ENCODE measurements around the gene DEPDC1.
"Not testable (repeated sequence)": the region's sequence is repeated elsewhere in the genome, so short reads cannot be mapped to it uniquely, and the experiment has no call there.

The DEPDC1 gene

GRCh38 chr1:68476626-68477025, 20.3 kb downstream of the DEPDC1 start:
- DNase-seq (ENCODE audit: low read depth): not testable (repeated sequence)

DNA sequence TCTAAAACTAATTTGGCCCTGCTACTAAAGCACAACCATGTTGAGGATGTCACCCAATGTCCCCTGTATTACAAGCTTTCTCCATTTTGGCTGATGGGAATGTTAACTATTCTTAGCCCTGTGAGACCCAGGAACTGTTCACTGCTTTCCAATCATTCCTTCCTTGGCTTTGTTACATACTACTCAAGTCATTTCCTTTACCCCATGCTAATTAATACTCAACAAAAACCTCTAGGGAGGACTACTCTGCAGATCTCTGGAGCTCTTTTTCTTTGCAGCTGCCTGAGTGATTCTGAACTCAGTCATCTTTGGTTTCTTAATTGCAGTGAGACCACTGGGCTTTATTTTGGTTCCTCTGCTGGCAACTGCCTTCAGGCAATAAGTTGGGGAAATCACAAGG, 23.8 kb downstream of the DEPDC1 start:
- DNase-seq (ENCODE audit: low read depth): no peak

- no peak for DNase-seq (ENCODE audit: low read depth)
These were observed 26.4 kb downstream of the DEPDC1 start for GRCh38 chr1:68470388-68470970.

GRCh38 chr1:68464891-68465290, 32.0 kb downstream of the DEPDC1 start:
- no peak for DNase-seq (ENCODE audit: low read depth)

- DNase-seq (ENCODE audit: low read depth): no peak
These were observed 35.9 kb downstream of the DEPDC1 start for GRCh38 chr1:68460935-68461334.

- DNase-seq (ENCODE audit: low read depth): no peak
These were observed 37.1 kb downstream of the DEPDC1 start for GRCh38 chr1:68459796-68460195.

DNA sequence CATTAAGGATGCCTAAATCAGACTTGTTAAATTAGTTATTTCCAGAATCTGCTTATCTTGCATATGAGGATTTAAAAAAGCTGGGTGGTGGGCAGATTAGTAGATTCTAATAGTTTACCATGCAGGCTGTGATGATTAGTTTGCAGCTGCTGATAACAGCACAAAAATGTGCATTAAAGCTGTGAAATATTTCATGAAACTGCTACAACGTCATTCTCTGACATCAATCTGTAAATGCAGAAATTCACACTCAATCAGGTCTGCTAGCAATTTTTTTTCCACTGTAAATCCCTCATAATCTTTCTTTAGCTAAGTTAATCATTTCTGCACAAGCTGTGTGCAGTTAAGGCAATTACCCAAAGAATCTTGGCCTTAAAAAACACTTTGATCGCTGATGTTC, 37.8 kb downstream of the DEPDC1 start:
- DNase-seq (ENCODE audit: low read depth): no peak

DNA sequence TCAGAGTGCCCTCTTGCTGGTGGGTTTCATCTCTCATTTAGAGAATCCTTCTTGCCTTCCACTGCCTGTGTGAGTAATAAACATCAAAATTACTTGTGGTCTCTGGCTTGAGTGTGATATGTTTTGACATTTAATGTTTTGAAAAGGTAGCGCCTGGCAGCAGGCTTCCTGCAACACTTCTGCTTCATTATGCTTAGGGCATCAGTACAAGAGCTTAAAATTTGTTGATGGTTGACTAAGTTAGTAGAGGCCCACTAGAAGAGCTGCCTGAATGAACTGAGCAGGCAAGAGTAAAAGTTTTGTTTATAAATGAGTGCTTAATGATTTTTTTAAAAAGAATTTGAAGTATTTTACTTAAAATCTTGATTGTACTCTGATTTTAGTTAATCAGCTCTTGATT, 40.7 kb downstream of the DEPDC1 start:
- no peak for DNase-seq (ENCODE audit: low read depth)

GRCh38 chr1:68454534-68454933, 42.3 kb downstream of the DEPDC1 start:
- DNase-seq (ENCODE audit: low read depth): no peak

- DNase-seq (ENCODE audit: low read depth): no peak
These were observed 43.7 kb downstream of the DEPDC1 start for GRCh38 chr1:68453060-68453670.

DNA sequence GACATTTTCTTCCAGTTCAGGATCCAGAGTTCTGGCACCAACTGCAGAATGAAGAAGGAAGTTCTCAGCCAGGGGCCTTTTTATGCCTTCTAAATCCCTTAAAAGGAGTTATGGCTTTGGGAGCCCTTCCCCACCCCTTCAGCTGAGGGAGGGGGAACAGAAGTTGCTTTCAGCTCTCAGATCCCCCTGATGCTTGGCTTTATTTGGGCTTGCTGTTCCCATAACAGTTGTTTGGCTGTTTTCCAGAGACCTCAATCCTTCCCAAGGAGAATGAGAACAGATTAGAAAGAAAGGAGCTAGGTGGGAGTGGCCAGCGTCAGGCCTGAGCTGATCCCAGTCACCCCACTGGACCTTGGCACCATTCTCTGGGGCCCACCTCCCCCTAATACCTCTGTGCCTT, 47.0 kb downstream of the DEPDC1 start, which contains the start of gene RPE65:
Gene RPE65 (minus strand): TSS at position 54 of the 400 bp plus-strand sequence. CDS start 49 bp downstream, at position 5.
- DNase-seq (ENCODE audit: low read depth): no peak

DNA sequence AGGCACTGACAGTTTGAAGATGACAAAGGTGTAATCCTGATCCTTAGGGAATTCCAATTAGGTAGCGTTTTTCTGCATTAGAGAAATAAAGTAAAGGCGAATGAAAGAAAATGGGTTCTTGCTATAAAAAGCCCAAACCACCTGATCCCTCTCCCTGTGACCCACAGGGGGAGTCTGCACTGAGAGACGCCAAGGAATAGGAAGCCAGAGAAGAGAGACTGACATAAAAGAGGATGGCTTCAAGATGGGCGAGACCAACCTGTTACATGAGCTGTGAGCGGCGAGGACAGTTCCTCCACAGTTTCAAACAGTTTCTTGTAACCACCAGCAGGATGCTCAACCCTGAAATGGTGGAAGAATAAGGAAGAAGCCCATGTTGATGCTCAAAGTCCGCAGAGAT, 48.5 kb downstream of the DEPDC1 start:
- DNase-seq (ENCODE audit: low read depth): no peak

GRCh38 chr1:68445709-68446108, 51.2 kb downstream of the DEPDC1 start:
- DNase-seq (ENCODE audit: low read depth): no peak

DNA sequence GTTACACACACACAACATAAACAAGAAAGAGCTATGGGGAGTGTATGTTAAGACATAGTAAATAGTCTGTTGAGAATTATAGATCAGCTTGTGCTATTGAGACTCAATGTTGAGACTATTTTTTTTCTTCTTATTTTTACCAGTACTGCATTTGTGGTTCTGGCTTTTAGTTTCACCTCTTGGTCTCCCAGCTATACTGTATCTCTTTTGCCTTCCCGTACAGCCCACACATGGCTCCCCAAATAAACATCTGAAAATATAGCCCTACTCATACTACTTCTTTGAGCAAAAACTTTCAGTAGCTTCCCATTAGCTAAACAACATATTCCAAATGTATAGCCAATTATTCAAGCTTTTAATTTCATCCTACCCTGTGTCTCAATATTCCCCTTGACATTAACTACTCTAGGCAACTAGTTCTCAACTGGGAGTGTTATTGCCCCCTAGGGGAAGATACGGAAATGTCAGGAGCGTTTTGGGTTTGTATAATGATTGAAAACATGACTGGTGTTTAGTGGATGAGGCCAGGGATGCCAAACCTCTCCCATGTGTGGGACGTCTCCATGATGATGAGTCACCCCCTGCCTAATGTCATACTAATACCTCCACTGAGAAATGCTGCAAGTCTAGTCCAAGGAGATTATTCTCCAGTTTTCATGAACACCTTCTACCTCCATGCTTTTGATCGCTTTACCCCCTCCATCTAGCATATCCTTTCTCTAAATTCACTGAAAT, 53.9 kb downstream of the DEPDC1 start:
- DNase-seq (ENCODE audit: low read depth): no peak

- no peak for DNase-seq (ENCODE audit: low read depth)
These were observed 54.9 kb downstream of the DEPDC1 start for GRCh38 chr1:68442006-68442405.

DNA sequence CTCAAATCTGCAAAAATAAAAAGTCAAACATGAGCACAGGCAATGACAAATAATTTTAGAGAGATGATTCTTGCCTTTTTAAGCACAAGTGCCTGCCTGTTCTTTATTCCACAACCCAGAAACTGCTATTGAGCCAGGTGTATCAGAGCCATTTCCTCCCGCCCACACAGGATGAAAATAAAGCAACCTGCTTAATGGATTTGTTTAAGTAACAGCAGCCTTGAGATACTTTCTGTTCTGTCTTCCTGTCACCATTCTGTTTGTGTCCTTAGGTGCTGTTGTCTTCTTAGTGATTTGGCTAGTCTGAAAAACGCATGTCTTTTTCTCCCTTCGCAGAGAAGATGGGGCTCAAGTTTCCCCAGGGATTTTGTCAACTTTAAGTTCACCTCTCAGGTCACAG, 58.6 kb downstream of the DEPDC1 start:
- no peak for DNase-seq (ENCODE audit: low read depth)

DNA sequence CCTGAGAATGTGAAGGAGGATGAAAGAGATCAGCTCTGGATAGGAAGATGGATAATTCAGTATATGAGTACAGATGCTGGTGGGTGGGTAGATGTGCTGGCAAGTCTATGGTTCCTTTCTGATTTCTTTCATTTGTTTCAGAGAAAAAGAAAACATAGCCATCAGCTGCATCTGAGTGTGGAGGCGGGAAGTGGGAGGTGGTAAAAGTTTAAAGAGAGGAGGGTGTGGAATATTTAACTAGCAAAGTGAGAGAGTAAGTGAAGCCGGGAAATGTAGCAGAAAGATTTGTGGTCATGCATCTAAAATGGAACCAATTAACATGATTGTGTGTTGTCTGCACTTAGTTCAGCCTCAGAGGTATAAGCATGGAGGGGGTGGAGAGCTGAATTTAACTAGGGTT, 63.5 kb downstream of the DEPDC1 start:
- no peak for DNase-seq (ENCODE audit: low read depth)

- no peak for DNase-seq (ENCODE audit: low read depth)
These were observed 65.8 kb downstream of the DEPDC1 start for GRCh38 chr1:68431076-68431475.

DNA sequence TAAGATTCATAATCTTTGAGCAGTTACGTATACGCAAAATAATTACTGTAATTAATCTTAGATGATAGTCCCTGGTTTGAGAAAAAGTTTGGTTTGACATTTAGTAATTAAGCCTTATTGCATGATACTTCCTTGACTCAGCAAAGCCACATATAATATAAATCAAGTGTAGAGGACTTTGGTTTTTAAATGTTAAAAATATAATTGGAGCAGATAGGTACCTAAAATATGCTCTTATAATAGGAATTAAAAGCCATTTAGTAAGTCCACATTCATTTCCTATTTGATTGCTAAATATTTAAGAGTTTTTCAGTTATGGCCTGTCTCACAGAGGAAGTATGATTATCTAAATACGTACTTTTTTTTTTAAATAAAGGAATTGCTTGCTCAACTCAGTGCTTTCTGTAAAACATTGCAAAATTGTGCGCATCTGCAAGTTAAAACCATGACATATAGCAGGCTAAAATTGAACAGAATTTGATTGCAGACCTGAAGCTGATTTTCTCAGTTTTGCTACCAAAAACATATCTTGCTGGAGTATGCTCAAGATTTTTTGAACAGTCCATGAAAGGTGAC, 67.6 kb downstream of the DEPDC1 start:
- DNase-seq (ENCODE audit: low read depth): no peak

DNA sequence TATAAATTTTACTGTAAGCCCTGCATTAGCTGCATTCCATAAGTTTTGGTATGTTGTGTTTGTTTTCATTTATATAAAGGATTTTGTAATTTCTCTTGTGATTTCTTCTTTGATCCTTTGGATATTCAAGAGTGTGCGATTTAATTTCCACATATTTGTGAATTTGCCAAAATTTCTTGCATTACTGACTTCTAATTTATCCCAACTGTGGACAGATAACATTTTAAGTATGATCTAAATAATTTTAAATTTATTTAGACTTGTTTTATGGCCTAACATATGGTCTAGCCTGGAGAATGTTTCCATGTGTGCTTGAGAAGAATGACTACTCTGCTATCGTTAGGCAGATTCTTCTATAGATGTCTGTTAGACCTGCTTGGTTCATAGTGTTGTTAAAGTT, 70.3 kb downstream of the DEPDC1 start:
- DNase-seq (ENCODE audit: low read depth): no peak

Data from stimulated activated CD8-positive, alpha-beta memory T cell treated with anti-CD3 and anti-CD28 coated beads, Interleukin-12 subunit alpha, Interleukin-12 subunit beta, amount 100 ng/mL, for 1 hour (primary cell).